ENCODE measurements around the gene NMNAT2. TPM values are rescaled to one million over a fixed set of nuclear protein-coding genes. Genes with fewer than 3 reads are reported as not detected.

Gene NMNAT2
- total RNA-seq, 1 experiment from 2014 or later, result not detected

GRCh38 chr1:183293241-183293640, 124.9 kb downstream of the NMNAT2 start:
- H3K4me2 ChIP-seq (ENCODE audit: low read length), result no peak overlapping the region
- no peaks in the 10 kb centered on the region for H4K20me1 ChIP-seq (ENCODE audit: insufficient read depth)
- POLR2A ChIA-PET, result no interaction called here
- H3K9ac ChIP-seq (ENCODE audit: low read length), result no peak overlapping the region
- no peak for DNase-seq (ENCODE audit: low read depth, low spot score)
- CTCF ChIA-PET, result interaction anchor here (1.1 kb wide), 2 partner anchors 11 to 13 kb away, joined by 3 read pairs; no protein-coding TSS in a partner anchor
- H3K27me3 ChIP-seq (ENCODE audit: insufficient read depth, low read length), result no peaks in the 10 kb centered on the region
- H2AFZ ChIP-seq (ENCODE audit: low read depth, low read length, poor library complexity, severe bottlenecking), result no peak overlapping the region
- no TSS peak for BruUV-seq (replicated peaks)
- no peaks in the 10 kb centered on the region for H3K79me2 ChIP-seq (ENCODE audit: insufficient read depth, low read length)
- H3K27ac ChIP-seq (ENCODE audit: low read depth, low read length), result no peak overlapping the region
- intact Hi-C loops (cut with micrococcal nuclease), result no loop called here
- no peak overlapping the region for H3K4me3 ChIP-seq (replicated peaks in 1 of 2; ENCODE audit: low read depth in 1 of 2, low read length in 2 of 2)
- 0 out of 4 replicates have a peak, but pooled peaks cover 0 to 2% of the 10 kb centered on the region in 2 experiments for H3K9me3 ChIP-seq (ENCODE audit: control insufficient read depth in 1 of 2, insufficient read depth in 1 of 2, low read depth in 1 of 2, low read length in 2 of 2)
- H3K4me1 ChIP-seq (ENCODE audit: control insufficient read depth in 1 of 2, insufficient read depth in 2 of 2, low read length in 2 of 2), result no peaks in the 10 kb centered on the region
- TF ChIP-seq SP1 (IDR thresholded peaks at IDR 0.05; ENCODE audit: low read depth), result no peak
- TF ChIP-seq EZH2 (IDR thresholded peaks at IDR 0.05), result no peak
- no peak for TF ChIP-seq TCF7L2 (IDR thresholded peaks at IDR 0.05; ENCODE audit: borderline replicate concordance, extremely low read depth, insufficient read depth, insufficient read length)
- TF ChIP-seq CEBPB (IDR thresholded peaks at IDR 0.05; ENCODE audit: low read depth), result no peak
- TF ChIP-seq EGR1 (IDR thresholded peaks at IDR 0.05; ENCODE audit: low read depth), result no peak
- no peak for TF ChIP-seq YY1 (IDR thresholded peaks at IDR 0.05; ENCODE audit: extremely low read depth, insufficient replicate concordance, low read depth, low read length)
- no peak for TF ChIP-seq FOSL1 (IDR thresholded peaks at IDR 0.05; ENCODE audit: low read depth)
- RAD21 ChIA-PET (ENCODE audit: low non-redundant PET in 1 of 2, low total read pairs in 2 of 2, uncharacterized antibody in 2 of 2, unreplicated experiment in 2 of 2), result no interaction called here
- no peaks in the 10 kb centered on the region for H3K9me2 ChIP-seq (ENCODE audit: insufficient read depth)
- ATAC-seq, result no peak
- H3K36me3 ChIP-seq (ENCODE audit: control insufficient read depth in 1 of 2, insufficient read depth in 2 of 2, low read length in 2 of 2), result no peaks in the 10 kb centered on the region

GRCh38 chr1:183291802-183292514, 126.2 kb downstream of the NMNAT2 start:
- intact Hi-C loops (cut with micrococcal nuclease), result no loop called here
- ATAC-seq (no peak; the same call in 1 of the 2 replicates), DNase-seq (ENCODE audit: low read depth, low spot score) (no peak)
- Histone ChIP-seq H3K9me2 (ENCODE audit: insufficient read depth) (no peaks in the 10 kb centered on the region), H3K27me3 (ENCODE audit: insufficient read depth, low read length) (no peaks in the 10 kb centered on the region), H3K4me1 (ENCODE audit: control insufficient read depth in 1 of 2, insufficient read depth in 2 of 2, low read length in 2 of 2) (no peaks in the 10 kb centered on the region), H2AFZ (ENCODE audit: low read depth, low read length, poor library complexity, severe bottlenecking) (no peak overlapping the region), H4K20me1 (ENCODE audit: insufficient read depth) (no peaks in the 10 kb centered on the region), H3K4me3 (replicated peaks in 1 of 2; ENCODE audit: low read depth in 1 of 2, low read length in 2 of 2) (no peak overlapping the region), H3K4me2 (ENCODE audit: low read length) (no peak overlapping the region), H3K27ac (ENCODE audit: low read depth, low read length) (no peak overlapping the region), H3K9ac (ENCODE audit: low read length) (no peak overlapping the region), H3K9me3 (ENCODE audit: control insufficient read depth in 1 of 2, insufficient read depth in 1 of 2, low read depth in 1 of 2, low read length in 2 of 2) (0 out of 4 replicates have a peak, but pooled peaks cover 0 to 2% of the 10 kb centered on the region in 2 experiments), H3K79me2 (ENCODE audit: insufficient read depth, low read length) (no peaks in the 10 kb centered on the region), H3K36me3 (ENCODE audit: control insufficient read depth in 1 of 2, insufficient read depth in 2 of 2, low read length in 2 of 2) (no peaks in the 10 kb centered on the region)
- POLR2A ChIA-PET, result no interaction called here
- BruUV-seq (replicated peaks), result no TSS peak
- TF ChIP-seq YY1 (IDR thresholded peaks at IDR 0.05; ENCODE audit: extremely low read depth, insufficient replicate concordance, low read depth, low read length) (no peak), ZNF274 (IDR thresholded peaks at IDR 0.05; ENCODE audit: low read depth, low read length) (no peak), ZBTB33 (IDR thresholded peaks at IDR 0.05; ENCODE audit: extremely low read depth, insufficient replicate concordance, low read length) (no peak), EGR1 (IDR thresholded peaks at IDR 0.05; ENCODE audit: low read depth) (no peak), POLR2AphosphoS5 (IDR thresholded peaks at IDR 0.05; ENCODE audit: low read depth, low read length) (no peak), ZFX (IDR thresholded peaks at IDR 0.05) (no peak), ELF1 (IDR thresholded peaks at IDR 0.05; ENCODE audit: borderline replicate concordance, low read depth) (no peak)
- CTCF ChIA-PET, result no interaction called here
- RAD21 ChIA-PET (ENCODE audit: low non-redundant PET in 1 of 2, low total read pairs in 2 of 2, uncharacterized antibody in 2 of 2, unreplicated experiment in 2 of 2), result no interaction called here

All from HCT116 (cell line).